Stimulated activated CD8-positive, alpha-beta memory T cell treated with anti-CD3 and anti-CD28 coated beads, Interleukin-4, amount 100 ng/mL, for 1 hour (primary cell): Measurements from ENCODE around the gene GRIP2.

ENCODE experiments used
- DNase-seq, 2 donors: peaks; one replicate each; pipeline ENCODE4 v3.0.0-alpha.2; 2020; ENCODE audit warnings: low read depth in 2 of 2, low spot score in 1 of 2

GRIP2 gene

DNA sequence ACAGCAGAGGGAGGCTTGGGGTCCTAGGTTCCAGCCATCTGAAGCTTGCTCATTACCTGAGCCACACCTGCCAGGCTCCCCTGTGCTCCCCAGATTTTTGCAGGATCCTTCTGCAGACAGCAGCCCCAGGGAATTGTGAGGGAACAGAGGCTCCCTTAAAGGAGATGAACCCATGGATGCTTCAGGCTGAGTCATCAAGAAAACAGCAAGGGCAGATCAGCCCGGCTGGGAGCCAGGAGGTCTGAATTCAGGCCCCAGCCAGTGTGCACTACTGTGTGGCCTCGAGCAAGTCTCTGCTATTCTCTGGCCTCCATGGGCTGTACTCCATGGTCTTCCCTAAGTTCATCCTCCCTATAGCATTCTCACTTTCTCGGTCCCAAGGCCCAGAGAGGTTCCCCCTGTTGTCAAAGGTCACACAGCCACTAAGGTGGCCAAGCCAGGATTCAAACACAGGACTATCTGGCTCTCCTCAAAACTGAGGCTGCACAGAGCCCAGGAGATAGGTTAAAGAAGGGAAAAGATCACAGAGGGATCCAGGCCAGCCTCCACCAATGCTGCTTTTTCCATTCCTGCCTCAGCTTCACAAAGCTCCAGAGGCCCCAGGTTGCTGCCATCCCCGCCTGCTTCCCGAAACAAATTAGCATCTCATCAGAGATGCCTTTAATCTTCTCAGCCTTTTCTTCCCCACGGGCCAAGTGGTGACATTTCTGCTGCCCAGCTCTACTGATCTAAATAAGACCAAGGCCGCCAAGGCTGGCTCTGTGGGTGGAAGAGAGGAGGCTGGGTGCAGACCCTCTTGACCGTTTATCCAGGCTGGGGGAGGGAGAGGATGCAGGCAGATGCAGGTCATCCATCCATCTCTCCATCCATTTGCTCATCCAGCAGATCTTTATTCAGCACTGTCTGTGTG, 21.2 kb upstream of the GRIP2 start:
- no peak for DNase-seq

- DNase-seq = no peak
Observed at GRCh38 chr3:14560110-14560509, 20.0 kb upstream of the GRIP2 start.

DNA sequence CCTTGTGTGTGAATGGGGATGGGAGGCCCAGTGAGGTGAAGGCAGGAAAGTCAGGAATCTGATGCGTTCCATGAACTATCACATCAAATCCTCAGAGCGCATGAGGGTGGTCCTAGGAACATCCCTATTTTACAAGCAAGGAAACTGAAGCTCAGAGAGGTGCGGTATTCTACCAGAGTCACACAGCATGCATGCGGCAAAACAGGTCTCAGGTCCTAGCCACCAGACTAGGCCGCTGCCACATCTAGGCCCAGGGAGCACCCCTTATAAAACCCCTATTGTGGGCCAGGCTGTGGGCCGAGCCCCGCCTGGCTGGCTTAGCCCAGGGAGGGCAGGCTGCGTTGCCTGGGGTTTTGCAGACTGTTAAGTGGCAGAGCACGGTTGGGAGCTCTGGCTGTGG, 17.9 kb upstream of the GRIP2 start:
- DNase-seq = no peak

GRCh38 chr3:14555835-14556234, 15.7 kb upstream of the GRIP2 start:
- DNase-seq = no peak

- no peak for DNase-seq
Observed at GRCh38 chr3:14554715-14555114, 14.6 kb upstream of the GRIP2 start.

DNA sequence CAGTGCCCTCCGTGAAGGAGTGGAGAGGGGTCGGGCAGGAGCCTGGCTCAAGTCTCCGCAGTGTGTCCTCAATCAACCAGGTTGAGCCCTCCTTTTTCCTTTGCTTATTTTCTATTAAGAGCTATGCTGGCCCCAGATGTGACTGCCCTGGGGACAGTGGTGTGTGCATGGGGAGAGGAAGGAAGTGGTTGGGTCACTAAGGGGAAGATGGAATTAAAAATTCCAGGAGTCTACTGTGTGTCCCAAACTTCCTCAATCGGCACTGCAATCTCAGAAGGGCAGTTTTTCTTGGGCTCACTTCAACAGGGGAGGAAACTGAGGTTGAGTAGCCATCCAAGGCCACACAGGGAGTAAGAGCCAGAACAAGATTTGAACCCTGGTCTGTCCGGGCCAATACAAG, 13.7 kb upstream of the GRIP2 start:
- no peak for DNase-seq

- DNase-seq = no peak
Observed at GRCh38 chr3:14552717-14553116, 12.6 kb upstream of the GRIP2 start.

- DNase-seq = no peak
Observed at GRCh38 chr3:14552041-14552648, 12.0 kb upstream of the GRIP2 start.

DNA sequence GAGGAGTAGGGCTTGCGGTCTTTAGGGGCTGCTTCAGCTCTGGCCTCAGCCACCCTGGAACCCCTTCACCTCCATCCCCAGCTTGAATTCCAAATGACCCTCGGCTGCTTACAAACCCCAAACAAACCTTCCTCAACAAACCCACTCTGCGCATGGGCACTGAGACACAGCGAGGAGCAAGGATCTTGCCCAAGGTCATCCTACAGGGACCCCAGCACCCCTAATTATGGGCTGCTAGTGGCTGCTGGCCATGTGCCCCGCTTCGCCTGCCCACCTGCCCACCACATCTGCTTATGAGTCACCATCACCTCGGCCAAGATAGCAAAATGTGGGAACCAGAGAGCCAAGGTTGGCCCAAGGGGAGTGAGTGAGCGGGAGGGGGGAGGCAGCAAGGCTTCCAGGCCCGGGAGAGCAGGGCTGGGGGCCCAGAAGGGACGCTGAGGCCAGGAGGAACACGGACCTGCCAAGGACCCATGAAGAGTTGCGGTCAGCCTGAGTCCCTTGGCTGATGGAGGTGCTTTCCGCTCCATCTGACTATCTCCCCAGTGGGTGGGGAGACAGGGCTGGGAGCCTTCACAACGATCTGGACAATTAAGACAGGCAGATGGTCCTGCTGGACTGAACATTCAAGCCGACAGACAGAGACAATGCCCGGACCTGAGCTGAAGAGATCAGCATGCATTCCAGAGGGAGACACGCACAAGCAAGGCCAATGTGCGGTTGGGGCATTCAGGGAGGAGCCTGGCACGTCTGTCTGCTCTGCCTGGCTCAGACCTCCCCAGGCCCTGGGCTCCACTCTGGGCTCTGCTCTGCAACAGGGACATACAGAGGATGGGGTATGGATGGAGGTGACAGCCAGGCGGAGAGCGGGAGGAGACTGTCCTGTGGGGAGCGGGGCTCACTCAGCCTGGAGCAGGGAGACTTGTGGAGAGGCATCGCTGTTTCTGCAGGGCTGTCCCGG, 10.8 kb upstream of the GRIP2 start:
- DNase-seq = no peak

DNA sequence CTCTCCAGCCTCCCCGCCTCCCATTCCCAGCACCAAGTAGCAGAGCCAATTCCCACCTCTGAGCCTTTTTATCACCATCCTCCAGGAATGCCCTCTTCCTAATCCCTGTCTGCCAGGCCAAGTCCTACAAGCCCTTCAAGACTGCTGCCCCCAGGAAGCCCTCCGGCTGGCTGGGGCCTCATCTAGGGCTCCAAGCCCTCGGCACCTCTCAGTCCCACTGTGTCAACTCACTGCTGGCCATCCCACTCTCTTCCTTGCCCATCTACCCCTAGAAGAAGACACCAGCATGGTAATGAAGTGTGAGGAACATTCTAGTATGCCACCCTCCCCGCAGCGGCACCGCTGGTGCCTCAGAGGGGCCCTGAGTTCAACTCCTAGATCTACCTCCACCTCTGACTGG, 10.0 kb upstream of the GRIP2 start:
- no peak for DNase-seq

- DNase-seq = no peak
Observed at GRCh38 chr3:14549256-14549919, 9.2 kb upstream of the GRIP2 start.

DNA sequence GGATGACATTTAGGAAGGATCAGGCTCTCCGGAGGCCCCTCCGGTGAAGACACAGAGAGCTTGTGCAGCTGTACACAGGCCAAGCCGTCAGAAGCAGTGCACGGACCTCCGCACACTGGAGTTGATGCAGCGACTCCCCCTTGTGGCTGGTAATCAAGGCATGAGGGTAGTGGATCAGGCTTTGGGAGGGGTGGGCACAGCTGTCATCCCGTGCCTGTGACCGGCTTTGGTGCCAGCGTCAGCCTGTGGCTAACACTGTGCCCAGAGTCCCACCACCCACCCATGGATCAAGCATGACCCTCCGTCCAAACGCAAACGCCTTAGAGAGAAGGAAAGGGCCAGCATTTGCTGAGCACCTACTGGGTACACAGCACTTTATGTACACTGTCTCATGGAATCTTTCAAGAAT, 8.2 kb upstream of the GRIP2 start:
- no peak for DNase-seq

DNA sequence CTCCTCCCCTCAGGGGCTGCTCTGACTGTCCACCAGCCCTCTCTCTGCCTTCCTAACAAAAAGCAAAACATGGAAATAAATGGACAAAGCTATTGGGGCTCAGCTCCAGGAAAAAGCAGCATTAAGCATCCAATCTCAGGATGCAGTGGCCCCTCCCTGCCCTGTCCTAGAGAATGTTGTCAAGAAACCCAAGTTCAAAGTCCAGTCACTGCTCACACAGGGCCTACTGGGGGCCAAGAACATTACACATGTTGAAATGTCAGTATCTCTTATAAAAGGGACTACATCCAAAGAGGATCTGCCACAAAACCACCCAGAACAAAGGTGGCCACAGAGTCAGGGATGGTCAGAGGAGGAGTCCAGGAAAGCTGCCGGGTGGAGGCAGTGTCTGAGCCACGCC, 7.6 kb upstream of the GRIP2 start:
- DNase-seq = no peak

DNA sequence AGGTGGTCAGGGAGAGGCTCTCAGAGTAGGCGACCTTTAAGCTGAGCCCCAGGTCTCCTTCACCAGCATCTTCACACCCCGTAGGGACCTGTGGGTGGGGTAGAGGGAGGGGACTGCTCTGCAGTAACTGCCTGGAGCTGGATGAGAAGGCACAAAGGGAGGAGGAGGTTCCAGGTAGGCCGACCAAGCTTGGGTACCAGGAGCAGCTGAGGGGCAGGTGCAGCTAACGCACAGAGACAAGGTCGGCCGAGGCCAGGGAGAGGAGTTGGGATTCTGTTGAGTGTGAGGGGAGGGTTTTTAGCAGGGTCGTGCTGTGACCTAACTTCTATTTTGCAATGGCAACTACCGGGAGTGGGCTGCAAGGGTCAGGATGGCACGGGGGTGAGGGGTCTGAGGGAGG, 5.9 kb upstream of the GRIP2 start:
- no peak for DNase-seq

GRCh38 chr3:14545251-14545635, 5.1 kb upstream of the GRIP2 start:
- no peak for DNase-seq

GRCh38 chr3:14544282-14545250, 4.4 kb upstream of the GRIP2 start:
- DNase-seq = no peak

DNA sequence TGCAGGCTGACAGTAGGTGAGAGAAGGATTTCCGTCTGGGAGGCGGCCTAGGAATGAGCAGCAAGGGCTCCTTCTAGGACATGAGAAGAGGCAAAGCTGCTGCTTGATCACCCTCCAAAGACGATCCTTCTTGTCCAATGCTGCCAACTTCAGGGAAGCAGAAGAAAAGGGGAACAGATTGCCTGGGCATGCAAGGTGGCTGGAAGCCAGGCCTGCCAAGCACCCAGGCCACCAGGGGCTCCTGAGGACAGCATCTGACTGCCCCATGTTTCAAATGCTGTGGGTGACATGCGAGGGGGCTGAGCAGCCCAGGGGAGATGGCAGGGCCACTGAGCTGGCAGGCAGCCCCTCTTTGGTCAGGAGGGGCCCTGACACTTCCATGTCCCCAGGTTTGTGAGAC, 3.3 kb upstream of the GRIP2 start:
- no peak for DNase-seq

GRCh38 chr3:14542656-14543055, 2.5 kb upstream of the GRIP2 start:
- no peak for DNase-seq

GRCh38 chr3:14541646-14542045, 1.5 kb upstream of the GRIP2 start:
- DNase-seq = no peak

GRCh38 chr3:14540821-14541385, 761 bp upstream of the GRIP2 start:
- no peak for DNase-seq
